HepG2 (cell line): Measurements from ENCODE around the gene TMEM240. TPM values are rescaled to one million over a fixed set of nuclear protein-coding genes. Genes with fewer than 3 reads are reported as not detected.
A peak's percentile ranks its signal among the peaks of the same experiment; 100 is the strongest.

Source experiments
- BRD4 ChIP-seq: sonication (generic); formaldehyde crosslinking; IDR thresholded peaks from 2 replicates; pipeline ENCODE4 v1.4.0; 2020; ENCODE audit warnings: missing genetic modification reagents
- CEBPB ChIP-seq: IDR thresholded peaks from 2 replicates; pipeline ENCODE4 v1.6.1; 2011; ENCODE audit warnings: low read depth, low read length, improper control_type of control experiment, borderline replicate concordance
- CTCF ChIP-seq: sonication (generic); formaldehyde crosslinking; IDR thresholded peaks from 2 replicates; pipeline ENCODE4 v1.5.0; 2020; ENCODE audit warnings: mild to moderate bottlenecking, missing genetic modification reagents, moderate library complexity
- GATAD1 ChIP-seq: IDR thresholded peaks from 2 replicates; pipeline ENCODE4 v1.6.1; 2016; ENCODE audit warnings: missing genetic modification reagents, missing compliant biosample characterization
- GPBP1L1 ChIP-seq: sonication (generic); formaldehyde crosslinking; IDR thresholded peaks from 2 replicates; pipeline ENCODE4 v1.5.0; 2020; ENCODE audit warnings: mild to moderate bottlenecking, missing genetic modification reagents
- HNRNPH1 ChIP-seq: fragments of 200-400 bp; formaldehyde crosslinking; optimal IDR thresholded peaks from 2 replicates; pipeline ENCODE3; 2017; ENCODE audit warnings: mild to moderate bottlenecking, low read depth, low read length
- HNRNPLL ChIP-seq: fragments of 200-400 bp; formaldehyde crosslinking; IDR thresholded peaks from 2 replicates; pipeline ENCODE4 v1.6.1; 2017; ENCODE audit warnings: mild to moderate bottlenecking, low read depth, low read length; ENCODE audit not compliant: poor library complexity, severe bottlenecking
- MLX ChIP-seq: IDR thresholded peaks from 2 replicates; pipeline ENCODE4 v1.6.1; 2016
- SRY ChIP-seq: sonication (generic); formaldehyde crosslinking; IDR thresholded peaks from 2 replicates; pipeline ENCODE4 v1.8.0; 2022; ENCODE audit warnings: mild to moderate bottlenecking, missing genetic modification reagents
- TCF7 ChIP-seq: sonication (generic); IDR thresholded peaks from 2 replicates; pipeline ENCODE4 v1.6.1; 2016; ENCODE audit warnings: antibody characterized with exemption, low read depth
- ZFP1 ChIP-seq: IDR thresholded peaks from 2 replicates; pipeline ENCODE4 v1.6.1; 2016
- ZFP90 ChIP-seq: sonication (generic); formaldehyde crosslinking; IDR thresholded peaks from 2 replicates; pipeline ENCODE4 v1.8.0; 2022; ENCODE audit warnings: missing genetic modification reagents, mild to moderate bottlenecking, inconsistent platforms, borderline replicate concordance
- ZKSCAN8 ChIP-seq: IDR thresholded peaks from 2 replicates; pipeline ENCODE4 v1.6.1; 2016; ENCODE audit warnings: borderline replicate concordance, missing genetic modification reagents, missing compliant biosample characterization
- ZNF446 ChIP-seq: sonication (generic); formaldehyde crosslinking; IDR thresholded peaks from 2 replicates; pipeline ENCODE4 v1.5.0; 2020; ENCODE audit warnings: mild to moderate bottlenecking, missing genetic modification reagents
- ZNF569 ChIP-seq: sonication (generic); formaldehyde crosslinking; IDR thresholded peaks from 2 replicates; pipeline ENCODE4 v1.5.0; 2020; ENCODE audit warnings: mild to moderate bottlenecking, missing genetic modification reagents, moderate library complexity, borderline replicate concordance
- ZNF616 ChIP-seq: sonication (generic); formaldehyde crosslinking; IDR thresholded peaks from 2 replicates; pipeline ENCODE4 v1.5.0; 2020; ENCODE audit warnings: low read depth, mild to moderate bottlenecking, missing genetic modification reagents
- polyA plus RNA-seq, 8 experiments: library from polyadenylated mRNA; depleted of rRNA in 3 of 8; stranded (reverse) in 7 of 8; unstranded in 1 of 8; fragments of >200 nt; fragmentation: Illumina TruSeq in 4 of 8; extraction: Trizol in 4 of 8; gene quantifications; 2 replicates each; pipeline versions ENCODE4 v1.2.1 to v1.2.3, GENCODE V29; 2011 to 2016; ENCODE audit warnings: low read depth in 4 of 8, missing spikeins in 1 of 8, mixed read lengths in 1 of 8; ENCODE audit not compliant: insufficient read depth in 1 of 8
- total RNA-seq, 5 experiments: library from RNA; depleted of rRNA; stranded (reverse); fragments of >200 nt; fragmentation: Illumina TruSeq; extraction: Trizol; gene quantifications; 2 replicates each; pipeline ENCODE4 v1.2.3, GENCODE V29; 2016; ENCODE audit warnings: low read depth in 1 of 5

TMEM240 gene
- total and polyA plus RNA-seq, 2 of the 13 experiments (the other 11 are each of a cell fraction or from before 2014, with no cell fraction given): 0.17 TPM; not detected in 1

GRCh38 chr1:1550591-1551432, 10.4 kb upstream of the TMEM240 start (continued):
- TF ChIP-seq ZFP1 (CRISPR knock-in tag) (no peak), SRY (CRISPR knock-in tag) (no peak), MLX (CRISPR knock-in tag) (no peak), BRD4 (CRISPR knock-in tag) (no peak), HNRNPH1 (no peak), ZNF446 (CRISPR knock-in tag) (no peak), CTCF (CRISPR knock-in tag) (peak; percentile 39), ZFP90 (CRISPR knock-in tag) (no peak), TCF7 (no peak), GATAD1 (CRISPR knock-in tag) (no peak), ZKSCAN8 (CRISPR knock-in tag) (no peak), ZNF569 (CRISPR knock-in tag) (no peak), GPBP1L1 (no peak), CEBPB (no peak), ZNF616 (CRISPR knock-in tag) (no peak), HNRNPLL (no peak)
